Measurements from ENCODE around the gene CTNNBIP1. TPM values are rescaled to one million over a fixed set of nuclear protein-coding genes. Genes with fewer than 3 reads are reported as not detected.

Gene CTNNBIP1
- polyA plus RNA-seq, 1 of the 3 experiments (the other 2 are of a cell fraction): 57.6 TPM

DNA sequence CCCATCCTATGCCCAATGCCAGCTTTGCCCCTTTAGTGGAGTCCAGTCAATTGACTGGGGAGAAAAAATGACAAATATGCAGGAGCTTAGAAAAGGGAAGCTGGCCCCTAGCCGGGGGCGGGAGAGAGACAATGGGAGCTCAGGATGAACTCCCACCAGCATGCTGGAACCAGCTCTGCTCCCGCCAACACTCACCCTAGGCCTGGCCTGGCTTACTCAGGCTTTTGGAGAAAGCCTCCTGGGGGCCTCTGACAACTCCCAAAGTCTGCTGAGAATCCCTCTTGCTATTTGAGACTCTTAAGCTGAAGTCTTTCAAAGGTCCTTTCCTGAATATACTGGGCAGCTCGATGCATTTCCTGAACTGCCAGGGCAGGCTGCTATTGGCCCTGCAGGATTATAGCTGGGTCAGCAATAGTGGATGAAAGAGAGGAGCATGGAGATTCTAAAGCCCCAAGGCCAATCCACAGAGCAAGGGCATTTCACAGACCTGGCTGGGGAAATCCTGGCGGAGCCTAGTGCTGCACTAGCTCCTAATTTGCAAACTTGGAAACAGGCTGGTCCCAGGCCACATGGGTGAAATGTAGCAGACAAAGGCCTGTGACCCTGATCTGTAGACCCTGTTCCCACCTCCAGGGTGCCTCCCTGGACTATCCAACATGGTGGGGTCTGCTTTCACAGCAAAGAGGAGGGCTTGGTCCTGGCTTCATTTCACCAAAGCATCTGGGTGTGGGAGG lies 50.6 kb downstream of the CTNNBIP1 start:
- Histone ChIP-seq H3K79me2 (ENCODE audit: insufficient read depth) (no peaks in the 10 kb centered on the region), H3K4me3 (ENCODE audit: low read depth in 2 of 2, low read length in 1 of 2) (no peak overlapping the region), H3F3A (replicated peaks; ENCODE audit: insufficient read depth) (no peaks in the 10 kb centered on the region), H3K36me3 (replicated peaks in 1 of 2; ENCODE audit: control insufficient read depth in 1 of 2, insufficient read depth in 2 of 2, low read length in 1 of 2) (peaks cover 2 to 11% of the 10 kb centered on the region in 2 experiments), H3K9me2 (no peaks in the 10 kb centered on the region), H3K4me1 (ENCODE audit: control insufficient read depth in 1 of 2, insufficient read depth in 2 of 2, low read depth in 1 of 2, low read length in 1 of 2) (peaks cover 0 to 4% of the 10 kb centered on the region in 2 experiments; a peak in 1 of 4 replicates), H3K27ac (ENCODE audit: low read depth in 2 of 2, low read length in 1 of 2) (no peak overlapping the region), H4K20me1 (ENCODE audit: insufficient read depth) (no peaks in the 10 kb centered on the region), H3K9me3 (no peaks in the 10 kb centered on the region), H2AFZ (ENCODE audit: low read depth) (no peak overlapping the region), H3K4me2 (no peak overlapping the region), H3K27me3 (ENCODE audit: insufficient read depth) (no peaks in the 10 kb centered on the region), H3K9ac (no peak overlapping the region)
- no peak for DNase-seq
- TF ChIP-seq MEF2A (IDR thresholded peaks at IDR 0.05; ENCODE audit: borderline replicate concordance, low read depth) (no peak), MAX (IDR thresholded peaks at IDR 0.05; ENCODE audit: low read depth) (no peak), EZH2phosphoT487 (IDR thresholded peaks at IDR 0.05; ENCODE audit: borderline replicate concordance, low read depth) (no peak), RAD21 (IDR thresholded peaks at IDR 0.05; ENCODE audit: low read length) (no peak), NFIC (IDR thresholded peaks at IDR 0.05; ENCODE audit: borderline replicate concordance) (no peak), TEAD4 (IDR thresholded peaks at IDR 0.05; ENCODE audit: borderline replicate concordance, insufficient read depth) (no peak), GABPA (IDR thresholded peaks at IDR 0.05; ENCODE audit: low read depth) (no peak), RXRA (IDR thresholded peaks at IDR 0.05; ENCODE audit: borderline replicate concordance, low read depth) (no peak), ELF1 (IDR thresholded peaks at IDR 0.05) (no peak), CHD2 (IDR thresholded peaks at IDR 0.05; ENCODE audit: low read length, partially characterized antibody) (no peak), GATA2 (CRISPR knock-in tag; IDR thresholded peaks at IDR 0.05) (no peak), FOSL2 (IDR thresholded peaks at IDR 0.05; ENCODE audit: borderline replicate concordance, low read depth) (no peak), RFX5 (IDR thresholded peaks at IDR 0.05; ENCODE audit: low read length) (no peak)
- CTCF ChIA-PET: interaction anchor here (0.7 to 5.5 kb wide), 6 partner anchors 8 to 138 kb away, joined by 3 to 44 read pairs (median 6); no protein-coding TSS in a partner anchor
- POLR2A ChIA-PET: interaction anchor here (0.5 kb wide), 1 partner anchor 130 kb away, joined by 3 read pairs; no protein-coding TSS in a partner anchor
- WGBS (ENCODE audit: low lambda C conversion rate): 79% methylated on average over 5 of the region's 5 CpGs

DNA sequence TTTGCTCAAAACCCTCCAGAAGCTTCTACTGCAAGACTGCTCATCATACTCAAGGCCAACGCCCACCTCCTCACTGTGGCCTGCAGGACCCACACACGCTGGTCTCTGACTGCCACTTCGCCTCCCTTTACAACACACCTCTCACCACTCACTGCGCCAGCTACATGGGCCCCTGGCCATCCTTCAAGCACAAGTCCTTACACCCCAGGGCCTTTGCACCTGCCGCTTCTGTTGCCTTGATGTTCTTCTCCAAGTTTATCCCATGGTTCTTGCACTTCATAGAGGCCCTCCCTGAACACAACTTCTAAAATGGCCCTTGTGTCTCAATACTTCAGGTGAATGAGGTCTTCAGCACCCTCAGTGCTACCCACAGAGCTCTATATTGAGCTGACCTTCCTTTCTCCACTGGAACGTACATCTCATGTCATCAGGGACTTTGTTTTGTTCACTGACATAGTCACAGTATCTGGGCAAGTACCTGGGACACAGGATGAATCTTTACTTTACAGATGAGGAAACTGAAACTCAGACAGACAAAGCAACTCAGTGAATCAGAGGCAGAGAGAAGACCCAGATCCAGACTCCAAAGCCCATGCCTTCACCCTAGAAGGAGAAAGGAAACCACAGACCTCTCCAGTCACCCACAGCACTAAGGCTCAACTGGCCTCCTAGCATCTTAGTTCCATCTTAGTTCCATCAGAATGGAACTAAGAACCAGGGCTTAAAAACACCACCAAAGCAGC lies 51.6 kb downstream of the CTNNBIP1 start:
- H2AFZ ChIP-seq (ENCODE audit: low read depth): no peak overlapping the region
- H3K4me2 ChIP-seq: no peak overlapping the region
- WGBS (ENCODE audit: low lambda C conversion rate): 95% methylated on average over 6 of the region's 6 CpGs
- H3K9me2 ChIP-seq: no peaks in the 10 kb centered on the region
- H3K4me1 ChIP-seq (ENCODE audit: control insufficient read depth in 1 of 2, insufficient read depth in 2 of 2, low read depth in 1 of 2, low read length in 1 of 2): peaks cover 0 to 1% of the 10 kb centered on the region in 2 experiments; a peak in 1 of 4 replicates
- no peak for DNase-seq
- H3K9me3 ChIP-seq: no peaks in the 10 kb centered on the region
- no peak overlapping the region for H3K27ac ChIP-seq (ENCODE audit: low read depth in 2 of 2, low read length in 1 of 2)
- H3K36me3 ChIP-seq (replicated peaks in 1 of 2; ENCODE audit: control insufficient read depth in 1 of 2, insufficient read depth in 2 of 2, low read length in 1 of 2): peaks cover 0 to 18% of the 10 kb centered on the region in 2 experiments
- CTCF ChIA-PET: interaction anchor here (1.4 to 1.5 kb wide), 2 partner anchors 16 to 74 kb away, joined by 4 to 9 read pairs; no protein-coding TSS in a partner anchor
- no peaks in the 10 kb centered on the region for H3K79me2 ChIP-seq (ENCODE audit: insufficient read depth)
- no peaks in the 10 kb centered on the region for H3K27me3 ChIP-seq (ENCODE audit: insufficient read depth)
- TF ChIP-seq USF2 (IDR thresholded peaks at IDR 0.05; ENCODE audit: borderline replicate concordance, low read depth, low read length) (no peak), SIN3A (IDR thresholded peaks at IDR 0.05; ENCODE audit: borderline replicate concordance, low read depth, low read length) (no peak), SMC3 (IDR thresholded peaks at IDR 0.05; ENCODE audit: low read depth, low read length) (no peak), CTCF (IDR thresholded peaks at IDR 0.05) (no peak)
- H3F3A ChIP-seq (replicated peaks; ENCODE audit: insufficient read depth): no peaks in the 10 kb centered on the region
- H3K9ac ChIP-seq: no peak overlapping the region
- POLR2A ChIA-PET: interaction anchor here (0.5 kb wide), 1 partner anchor 131 kb away, joined by 3 read pairs; no protein-coding TSS in a partner anchor
- H4K20me1 ChIP-seq (ENCODE audit: insufficient read depth): no peaks in the 10 kb centered on the region
- no peak overlapping the region for H3K4me3 ChIP-seq (ENCODE audit: low read depth in 2 of 2, low read length in 1 of 2)

Measured in SK-N-SH (cell line).